Neural crest cell (in vitro differentiated cells): Measurements from ENCODE around the gene TRIM29. TPM values are rescaled to one million over a fixed set of nuclear protein-coding genes. Genes with fewer than 3 reads are reported as not detected.

Experiments
- DNase-seq: peaks from one replicate; pipeline ENCODE4 v3.0.0; 2021; ENCODE audit warnings: low read depth, mixed read lengths, low spot score
- H3K27ac Mint-ChIP-seq: one replicate; pipeline ENCODE4 v1.8.0; 2021; ENCODE audit warnings: mild to moderate bottlenecking, mixed read lengths; ENCODE audit not compliant: unreplicated experiment
- H3K27me3 Mint-ChIP-seq: 2 replicates; pipeline ENCODE4 v1.8.0; 2021; ENCODE audit warnings: low read depth, mild to moderate bottlenecking, mixed read lengths
- H3K36me3 Mint-ChIP-seq: 2 replicates; pipeline ENCODE4 v1.8.0; 2021; ENCODE audit warnings: low read depth, mild to moderate bottlenecking, mixed read lengths
- H3K4me1 Mint-ChIP-seq: 2 replicates; pipeline ENCODE4 v1.8.0; 2021; ENCODE audit warnings: mixed read lengths
- H3K4me3 Mint-ChIP-seq: one replicate; pipeline ENCODE4 v1.8.0; 2021; ENCODE audit warnings: mild to moderate bottlenecking, mixed read lengths
- H3K9me3 Mint-ChIP-seq: 2 replicates; pipeline ENCODE4 v1.8.0; 2021; ENCODE audit warnings: mixed read lengths
- CTCF ChIP-seq: fragments of 200-600 bp; sonication (generic); conservative IDR thresholded peaks from 2 replicates; pipeline ENCODE4 v1.5.0; 2021; ENCODE audit warnings: antibody characterized with exemption, mild to moderate bottlenecking
- long read RNA-seq: library from polyadenylated mRNA; unstranded; transcript quantifications from one replicate; pipeline ENCODE4 v2.0.0, GENCODE V29; 2020
- total RNA-seq: library from RNA; stranded (reverse); gene quantifications from 2 replicates; pipeline ENCODE4 v1.2.1, GENCODE V29; 2021

Gene TRIM29
- total RNA-seq: not detected in 2 replicates
- long read RNA-seq: 0 reads

- no peaks in the 10 kb centered on the region for H3K36me3 Mint-ChIP-seq
Observed at GRCh38 chr11:120137611-120138521, at the start of gene TRIM29. TRIM29 (minus strand) TSS chr11:120138113; CDS start chr11:120138031, 82 bp downstream.

GRCh38 chr11:120186774-120187591 is 49.1 kb upstream of the TRIM29 start:
- TF ChIP-seq CTCF: no peak
- H3K4me3 Mint-ChIP-seq: peak overlapping the region; percentile 13
- peaks cover 73% of the 10 kb centered on the region for H3K4me1 Mint-ChIP-seq
- peak overlapping the region; percentile 73 for H3K27ac Mint-ChIP-seq
- no peaks in the 10 kb centered on the region for H3K9me3 Mint-ChIP-seq
- H3K27me3 Mint-ChIP-seq: no peaks in the 10 kb centered on the region
- H3K36me3 Mint-ChIP-seq: no peaks in the 10 kb centered on the region
- no peak for DNase-seq

More at GRCh38 chr11:120137611-120138521, at the start of gene TRIM29:
- H3K4me1 Mint-ChIP-seq: no peaks in the 10 kb centered on the region
- TF ChIP-seq CTCF: no peak
- H3K27ac Mint-ChIP-seq: no peak within 1 kb of the TSS
- H3K9me3 Mint-ChIP-seq: no peaks in the 10 kb centered on the region
- no peak for DNase-seq
- peaks cover 5% of the 10 kb centered on the region for H3K27me3 Mint-ChIP-seq
- H3K4me3 Mint-ChIP-seq: no peak within 1 kb of the TSS

- TF ChIP-seq CTCF: no peak
- DNase-seq: no peak
- Mint-ChIP-seq H3K27me3 (no peaks in the 10 kb centered on the region), H3K4me1 (peaks cover 73% of the 10 kb centered on the region), H3K4me3 (no peak overlapping the region), H3K27ac (no peak overlapping the region), H3K9me3 (no peaks in the 10 kb centered on the region), H3K36me3 (no peaks in the 10 kb centered on the region)
Observed at GRCh38 chr11:120186456-120186773, 48.5 kb upstream of the TRIM29 start.

- H3K27ac Mint-ChIP-seq: peak overlapping the region; percentile 4
- H3K9me3 Mint-ChIP-seq: no peaks in the 10 kb centered on the region
- DNase-seq: no peak
- H3K4me1 Mint-ChIP-seq: peaks cover 77% of the 10 kb centered on the region
- TF ChIP-seq CTCF: no peak
- H3K36me3 Mint-ChIP-seq: no peaks in the 10 kb centered on the region
- H3K27me3 Mint-ChIP-seq: no peaks in the 10 kb centered on the region
- H3K4me3 Mint-ChIP-seq: no peak overlapping the region
Observed at GRCh38 chr11:120185706-120186455, 48.0 kb upstream of the TRIM29 start.
